Hepatic stellate cell (primary cell): ENCODE measurements around the gene C1orf122.

Experiments used
- DNase-seq: peaks from one replicate; pipeline ENCODE4 v3.0.0; 2011; ENCODE audit warnings: low spot score

Gene C1orf122

DNA sequence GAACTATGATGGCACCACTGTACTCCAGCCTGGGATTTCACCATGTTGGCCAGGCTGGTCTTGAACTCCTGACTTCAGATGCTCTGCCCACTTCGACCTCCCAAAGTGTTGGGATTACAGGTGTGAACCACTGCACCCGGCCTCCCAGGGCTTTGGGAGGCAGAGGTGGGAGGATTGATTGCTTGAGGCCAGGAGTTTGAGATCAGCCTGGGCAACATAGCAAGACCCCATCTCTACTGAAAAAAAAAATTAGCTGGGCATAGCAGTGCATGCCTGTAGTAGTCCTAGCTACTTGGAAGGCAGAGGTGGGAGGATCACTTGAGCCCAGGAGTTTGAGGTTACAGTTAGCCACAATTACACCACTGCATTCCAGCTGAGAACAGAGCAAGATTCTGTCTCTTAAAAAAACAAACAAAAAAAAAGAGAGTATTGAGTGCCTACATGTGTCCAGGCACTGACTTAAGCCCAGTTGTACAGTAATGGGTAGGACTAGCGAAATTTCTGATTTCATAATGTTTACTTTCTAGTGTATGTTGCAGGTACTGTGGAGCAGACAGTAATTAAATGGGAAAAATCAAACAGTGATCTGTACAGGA lies 9.7 kb upstream of the C1orf122 start:
- DNase-seq = peak; percentile 71

DNA sequence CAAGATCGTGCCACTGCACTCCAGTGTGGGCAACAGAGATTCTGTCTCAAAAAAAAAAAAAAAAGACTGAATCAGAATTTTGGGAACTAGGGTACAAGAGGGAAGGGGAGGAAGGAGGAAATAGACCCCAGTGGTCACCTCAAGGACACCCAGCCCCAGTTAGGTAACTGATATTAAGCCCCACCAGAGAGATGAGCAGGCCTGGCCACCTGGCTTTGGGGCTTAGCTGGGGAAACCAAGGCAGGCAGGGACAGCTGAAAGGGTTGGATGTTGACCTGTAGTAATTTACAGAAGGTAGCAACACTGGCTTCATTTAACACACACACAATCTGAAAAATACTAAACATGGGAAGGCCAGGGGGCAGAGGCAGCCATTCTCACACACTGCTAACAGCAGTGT lies 5.2 kb upstream of the C1orf122 start:
- DNase-seq = no peak

DNA sequence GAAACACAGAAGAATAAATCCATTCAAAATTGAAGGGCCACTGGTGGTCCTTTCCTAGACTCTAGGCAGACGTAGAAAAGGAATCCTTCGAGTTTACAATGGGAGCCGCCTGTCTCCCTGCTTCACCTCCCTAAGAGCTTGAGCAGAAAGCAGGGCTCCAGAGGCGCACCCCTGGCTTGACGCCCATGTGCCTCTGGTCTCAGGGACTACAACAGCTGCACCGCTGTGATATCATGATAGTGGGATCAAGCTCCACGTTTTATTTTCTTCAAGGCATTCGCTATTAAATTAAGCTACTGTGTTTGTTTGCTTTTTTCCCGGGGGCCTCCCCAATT lies 403 bp upstream of the C1orf122 start:
- DNase-seq = no peak

DNA sequence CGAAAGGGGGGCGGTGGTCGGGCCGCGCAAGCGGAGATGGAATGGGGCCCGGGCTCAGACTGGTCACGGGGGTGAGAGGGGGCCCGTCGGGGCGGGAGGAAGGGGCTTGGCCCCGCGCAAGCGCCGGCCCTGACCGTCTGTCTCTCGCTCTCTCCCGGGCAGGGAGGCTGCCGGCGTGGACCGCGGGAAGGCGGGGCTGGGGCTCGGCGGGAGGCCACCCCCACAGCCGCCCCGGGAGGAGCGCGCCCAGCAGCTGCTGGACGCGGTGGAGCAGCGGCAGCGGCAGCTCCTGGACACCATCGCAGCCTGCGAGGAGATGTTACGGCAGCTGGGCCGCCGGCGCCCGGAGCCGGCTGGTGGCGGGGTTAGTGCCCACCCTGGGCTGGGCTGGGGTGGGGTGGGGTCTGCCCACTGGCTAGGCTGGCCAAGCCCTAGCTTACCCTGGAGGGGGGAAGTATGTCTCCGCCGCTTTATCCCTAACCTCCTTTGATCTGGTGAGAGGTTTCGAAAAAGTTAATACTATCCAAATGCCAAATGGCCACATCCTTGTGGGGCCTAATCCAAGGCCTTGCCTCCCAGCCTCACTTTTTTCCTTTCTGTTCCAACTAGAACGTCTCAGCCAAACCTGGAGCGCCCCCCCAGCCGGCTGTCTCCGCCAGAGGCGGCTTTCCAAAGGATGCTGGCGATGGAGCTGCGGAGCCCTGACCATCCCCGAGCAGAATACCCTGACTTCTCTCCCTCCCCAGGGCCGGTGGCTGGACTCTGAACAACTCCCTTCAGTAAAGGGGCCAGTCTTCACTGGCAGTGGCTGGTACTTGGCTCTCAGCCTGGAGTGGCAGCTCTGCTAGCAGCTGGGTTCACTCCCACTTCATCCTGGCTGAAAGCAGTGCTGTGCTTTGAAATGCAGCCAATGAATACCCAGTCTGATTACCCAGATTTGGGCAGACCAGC lies 1.1 kb downstream of the C1orf122 start:
- peak; percentile 94 for DNase-seq

DNA sequence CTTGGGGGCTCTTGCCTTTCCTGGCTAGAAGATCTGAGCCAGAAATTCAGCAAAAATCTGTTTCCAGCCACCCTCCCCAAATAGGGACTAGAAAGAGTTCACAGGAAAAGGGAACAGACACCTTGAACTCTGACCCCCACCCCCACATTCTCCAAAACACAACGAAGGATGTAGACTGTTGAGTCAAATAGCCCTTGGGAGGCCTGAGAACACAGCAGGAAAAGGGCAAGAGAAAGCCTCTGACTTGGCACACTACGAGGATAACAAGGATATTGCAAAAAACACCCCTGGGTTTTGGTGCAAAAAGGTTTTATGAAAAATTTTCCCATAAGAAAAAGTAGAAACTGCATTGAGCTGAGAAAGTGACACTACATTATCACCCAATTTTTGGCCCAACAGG lies 2.4 kb downstream of the C1orf122 start:
- no peak for DNase-seq

DNA sequence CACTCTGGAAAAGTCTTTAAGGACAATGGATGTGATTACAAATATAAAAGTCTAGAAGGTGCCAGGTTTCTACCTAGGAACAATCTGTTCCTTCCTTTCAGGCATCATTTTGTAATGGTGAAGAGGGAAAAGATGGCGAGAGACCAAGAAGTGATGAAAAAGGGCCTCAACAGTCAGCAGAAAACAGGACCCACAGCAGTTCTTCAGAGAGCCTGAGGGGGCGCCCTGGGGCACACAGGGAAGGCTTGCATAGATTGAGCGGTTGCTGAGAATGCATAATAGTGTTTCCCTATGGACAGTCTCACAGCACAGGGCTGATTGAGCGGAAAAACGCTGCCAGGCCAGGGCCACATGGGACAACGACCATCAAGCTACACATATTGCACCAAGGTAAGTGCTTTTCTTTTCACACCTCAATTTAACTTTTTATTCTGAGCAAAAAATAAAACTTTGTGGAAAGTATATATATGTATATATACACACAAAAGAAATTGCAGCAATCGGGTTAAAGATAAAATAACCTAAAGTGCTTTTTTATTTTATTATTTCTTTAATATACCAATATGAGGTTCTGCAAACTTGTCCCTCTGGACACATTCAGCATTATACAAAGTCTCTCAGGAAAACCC lies 3.6 kb downstream of the C1orf122 start:
- peak; percentile 69 for DNase-seq

DNA sequence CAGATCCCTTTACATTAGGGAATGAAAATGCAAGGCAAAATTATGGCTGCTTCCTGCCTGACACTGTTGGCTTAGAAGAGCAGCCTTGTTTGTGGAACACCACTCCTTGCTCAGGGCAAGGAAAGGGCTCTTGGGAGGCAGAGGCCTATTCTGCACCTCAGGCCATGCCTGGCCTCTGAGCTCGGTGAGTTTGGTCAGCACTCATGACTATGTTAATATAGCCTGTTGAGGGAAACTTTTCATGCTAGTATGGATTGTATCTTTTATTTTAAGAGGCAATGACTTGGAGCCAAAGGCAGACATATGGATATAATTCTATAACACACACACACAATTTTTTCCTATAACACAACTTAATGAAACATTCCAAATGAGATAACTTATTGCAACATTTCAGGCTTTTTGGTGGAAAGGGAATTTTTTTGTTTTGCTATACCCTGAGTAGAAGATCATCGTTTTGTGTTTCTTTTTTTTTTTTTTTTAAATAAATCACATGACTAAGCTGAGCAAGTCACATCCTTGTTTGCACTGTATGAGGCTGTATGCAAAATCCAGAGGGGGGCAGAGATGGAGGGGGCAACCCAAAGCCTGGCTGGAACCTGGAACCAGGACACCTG lies 6.0 kb downstream of the C1orf122 start:
- DNase-seq = no peak

DNA sequence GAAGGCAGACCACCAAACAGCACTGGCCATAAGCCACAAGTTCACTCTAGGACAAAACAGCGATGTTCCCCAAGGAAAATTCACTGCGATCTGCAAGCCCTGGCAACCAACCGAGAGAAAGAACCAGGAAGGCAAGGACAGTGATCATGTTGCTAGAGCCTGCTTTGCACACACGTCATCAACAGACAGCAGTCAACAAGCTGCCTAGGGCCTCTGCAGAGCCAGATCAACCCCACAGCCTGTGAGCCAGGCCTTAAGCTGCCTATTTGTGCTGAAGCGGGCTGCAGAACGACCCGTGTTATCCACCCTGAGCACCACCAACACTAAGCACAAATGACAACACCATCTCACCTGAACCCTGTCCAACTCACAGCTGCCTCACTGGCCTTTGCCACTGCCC lies 6.7 kb downstream of the C1orf122 start:
- DNase-seq = no peak

DNA sequence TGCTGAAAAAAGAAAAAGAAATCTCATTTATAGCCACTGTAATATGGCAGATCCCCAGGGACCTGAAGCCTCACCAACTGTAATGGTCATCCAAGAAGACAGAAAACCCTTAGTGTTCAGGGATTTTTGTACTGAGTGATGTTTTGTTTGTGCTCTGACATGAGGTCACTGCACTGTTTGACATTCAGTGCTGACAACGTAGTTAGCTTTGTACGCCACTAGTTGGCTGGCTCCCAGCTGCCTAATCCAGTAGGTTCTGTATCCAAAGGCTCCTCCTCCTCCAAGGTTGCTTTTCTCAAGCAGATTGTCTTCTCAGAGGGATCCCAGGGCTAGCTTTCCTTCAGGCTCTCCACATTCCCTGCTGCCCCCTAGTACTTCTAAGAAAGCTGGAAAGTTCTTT lies 9.9 kb downstream of the C1orf122 start:
- no peak for DNase-seq

DNA sequence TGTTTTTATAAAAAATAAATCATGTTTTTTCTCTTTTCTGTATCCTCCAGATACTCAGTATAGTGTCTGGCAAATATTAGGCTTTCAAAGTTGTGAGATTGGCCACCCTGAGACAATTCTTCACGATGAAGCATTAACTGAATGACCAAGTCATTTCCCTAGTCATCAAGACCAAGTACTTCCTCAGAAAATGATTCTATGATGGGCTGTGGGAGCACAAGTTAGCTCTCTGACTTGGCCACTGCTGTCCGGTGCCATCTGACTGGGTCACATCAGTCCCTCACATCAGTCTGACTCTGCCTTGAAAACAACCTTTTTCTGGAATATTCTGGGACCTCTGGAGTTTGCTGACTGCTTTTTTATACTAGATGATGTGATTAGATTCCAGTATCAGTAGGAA lies 13.9 kb downstream of the C1orf122 start:
- no peak for DNase-seq

DNA sequence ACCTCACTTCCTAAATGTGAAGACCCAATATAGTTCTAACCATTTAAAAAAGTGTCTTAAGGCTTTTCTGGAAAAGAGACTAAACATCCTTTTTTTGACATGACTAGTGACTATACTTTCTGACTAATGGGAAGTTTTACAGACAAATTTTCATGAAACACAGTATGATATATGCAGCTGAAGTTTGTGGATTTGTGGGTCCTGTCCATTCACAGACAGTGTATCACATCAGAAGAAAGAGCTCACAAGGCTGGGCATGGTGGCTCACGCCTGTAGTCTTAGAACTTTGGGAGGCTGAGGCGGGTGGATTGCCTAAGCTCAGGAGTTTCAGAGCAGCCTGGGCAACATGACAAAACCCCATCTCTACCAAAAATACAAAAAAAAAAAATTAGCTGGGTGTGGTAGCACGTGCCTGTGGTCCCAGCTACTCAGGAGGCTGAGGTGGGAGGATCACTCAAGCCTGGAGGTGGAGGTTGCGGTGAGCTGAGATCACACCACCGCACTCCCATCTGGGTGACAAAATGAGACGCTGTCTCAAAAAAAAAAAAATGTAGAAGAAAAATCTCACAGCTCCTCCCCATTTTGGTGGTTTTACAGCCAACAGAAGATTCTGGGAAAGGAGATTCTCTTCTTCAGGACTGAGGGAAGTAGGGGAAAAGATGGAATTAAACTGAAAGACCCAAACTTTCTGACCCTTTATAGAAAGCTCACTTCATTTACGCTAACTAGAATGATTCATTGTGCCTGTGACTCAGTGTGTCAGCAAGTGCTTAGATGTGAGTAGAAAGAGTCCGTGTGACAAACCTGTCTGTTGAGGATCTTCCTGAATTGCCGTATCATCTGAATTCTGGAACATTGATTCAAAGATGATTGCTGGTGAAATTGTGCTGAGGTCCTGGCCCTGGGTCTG lies 15.6 kb downstream of the C1orf122 start:
- no peak for DNase-seq

DNA sequence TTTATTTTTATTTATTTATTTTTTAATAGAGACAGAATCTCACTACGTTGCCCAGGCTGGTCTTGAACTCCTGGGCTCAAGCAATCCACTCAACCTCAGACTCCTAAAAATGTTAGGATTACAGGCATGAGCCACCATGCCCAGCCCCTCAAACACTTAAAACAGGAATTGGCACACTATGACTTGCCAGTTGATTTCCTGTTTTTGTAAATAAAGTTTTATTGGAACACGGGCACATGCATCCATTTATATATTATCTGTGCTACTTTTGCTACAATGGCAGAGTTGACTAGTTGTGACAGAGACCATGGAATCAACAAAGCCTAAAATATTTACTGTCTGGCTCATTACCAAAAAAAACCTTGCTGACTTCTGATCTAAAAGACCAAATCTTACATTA lies 16.4 kb downstream of the C1orf122 start:
- DNase-seq = no peak

DNA sequence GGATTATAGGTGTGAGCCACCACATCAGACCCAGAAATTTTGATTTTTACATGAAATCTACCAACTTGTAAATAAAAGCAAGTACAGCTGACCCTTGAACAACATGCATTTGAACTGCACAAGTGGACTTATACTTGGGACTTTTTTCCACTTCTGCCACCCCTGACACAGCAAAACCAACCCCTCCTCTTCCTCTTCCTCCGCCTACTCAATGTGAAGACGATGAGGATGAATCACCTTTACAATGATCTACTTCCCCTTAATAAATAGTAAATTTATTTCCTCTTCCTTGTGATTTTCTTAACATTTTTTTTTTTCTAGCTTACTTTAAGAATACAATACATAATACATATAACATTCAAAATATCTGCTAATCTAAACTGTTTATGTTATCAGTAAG lies 17.9 kb downstream of the C1orf122 start:
- no peak for DNase-seq

DNA sequence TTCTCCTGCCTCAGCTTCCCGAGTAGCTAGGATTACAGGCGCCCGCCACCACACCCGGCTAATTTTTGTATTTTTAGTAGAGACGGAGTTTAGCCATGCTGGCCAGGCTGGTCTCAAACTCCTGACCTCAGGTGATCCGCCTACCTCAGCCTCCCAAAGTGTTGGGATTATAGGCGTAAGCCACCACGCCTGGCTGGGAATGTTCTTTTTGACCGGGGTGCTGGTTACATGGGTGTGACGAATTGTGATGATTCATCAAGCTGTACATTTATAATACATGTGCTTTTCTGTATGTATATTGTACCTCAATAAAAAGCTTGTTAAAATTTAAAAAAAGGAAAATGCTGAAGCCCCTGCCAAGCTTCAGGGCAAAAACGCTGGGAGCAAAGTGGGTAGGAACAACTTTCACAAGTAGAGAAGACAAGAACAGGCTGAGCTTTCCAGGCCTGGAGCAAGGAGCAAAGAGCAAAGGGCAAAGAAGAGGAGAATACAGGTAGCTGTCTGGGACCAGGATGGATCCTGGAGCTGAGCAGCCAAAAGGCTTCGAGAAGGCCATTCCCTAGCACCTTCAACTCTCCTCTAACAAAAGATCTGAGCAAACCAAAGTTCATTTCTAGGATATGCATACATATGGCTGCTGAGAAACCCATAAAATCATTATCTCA lies 21.0 kb downstream of the C1orf122 start:
- no peak for DNase-seq

DNA sequence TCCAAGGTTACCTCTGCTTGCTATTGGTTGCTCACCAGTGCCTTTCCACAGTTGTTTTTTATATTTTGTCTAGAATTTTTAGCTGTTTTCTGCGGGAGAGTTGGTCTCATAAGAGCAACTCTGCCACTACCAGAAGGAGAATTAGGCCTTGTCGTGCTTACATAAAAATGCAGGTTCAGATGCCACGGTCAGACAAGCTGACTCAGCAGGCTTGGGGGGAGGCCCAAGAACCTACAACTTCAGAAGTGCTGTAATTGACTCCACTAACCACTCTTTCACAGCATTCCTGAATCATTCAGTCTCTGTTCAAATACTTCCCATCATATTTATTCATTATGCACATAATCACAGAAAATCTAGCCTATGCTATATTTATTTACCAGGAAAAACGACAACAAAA lies 23.5 kb downstream of the C1orf122 start:
- no peak for DNase-seq

DNA sequence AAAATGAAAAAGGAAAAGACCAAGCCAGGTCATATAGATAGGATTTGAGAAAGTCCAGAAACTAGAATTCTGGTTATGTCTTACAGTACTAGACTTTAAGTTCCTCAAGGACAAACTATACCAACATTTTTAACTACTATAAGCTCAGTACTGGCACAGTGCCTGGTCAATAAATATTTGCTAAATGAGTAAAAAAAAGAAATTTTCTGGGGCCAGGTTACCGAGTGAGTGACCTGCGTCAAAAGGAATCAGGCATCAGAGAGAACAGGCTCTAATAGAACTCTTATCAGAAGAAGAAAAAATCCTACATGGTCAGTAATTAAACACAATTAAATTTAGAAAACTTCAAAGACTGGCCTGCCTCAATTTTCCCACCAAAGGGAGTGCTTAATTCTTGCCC lies 24.2 kb downstream of the C1orf122 start:
- no peak for DNase-seq

DNA sequence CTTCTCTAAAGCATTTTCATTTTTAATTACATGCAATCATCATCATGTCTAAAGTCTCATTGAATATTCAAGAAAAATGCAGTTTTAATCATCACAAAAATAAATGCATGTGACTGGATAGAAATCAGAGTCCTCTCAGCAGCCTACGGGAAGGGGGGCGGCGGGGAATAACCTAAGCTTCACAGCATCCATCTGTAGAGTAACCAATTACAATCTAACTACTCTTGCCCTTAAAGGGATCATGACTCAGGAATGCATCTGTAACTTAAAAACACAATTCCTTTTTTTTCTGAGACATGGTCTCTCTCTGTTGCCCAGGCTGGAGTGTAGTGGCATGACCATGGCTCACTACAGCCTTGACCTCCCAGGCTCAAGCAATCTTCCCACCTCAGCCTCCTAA lies 29.2 kb downstream of the C1orf122 start:
- DNase-seq = no peak

DNA sequence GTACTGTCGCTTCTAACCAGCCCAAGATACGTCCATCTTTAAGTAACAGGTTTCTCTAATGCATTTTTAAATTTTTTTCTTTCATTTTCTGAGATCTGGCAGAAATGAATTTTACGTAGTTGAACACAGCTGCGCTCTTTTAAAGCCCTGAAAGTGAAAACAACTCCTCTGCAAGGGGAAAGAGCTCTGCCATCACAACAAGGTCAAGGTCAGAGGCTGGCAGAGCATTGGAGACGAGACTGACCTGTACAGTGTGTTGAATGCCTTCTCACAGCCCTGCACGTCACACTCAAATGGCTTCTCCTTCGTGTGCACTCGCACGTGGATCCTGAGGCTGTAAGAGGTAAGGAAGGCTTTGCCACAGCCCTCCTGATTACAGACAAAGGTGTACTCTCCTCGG lies 32.1 kb downstream of the C1orf122 start:
- DNase-seq = no peak

DNA sequence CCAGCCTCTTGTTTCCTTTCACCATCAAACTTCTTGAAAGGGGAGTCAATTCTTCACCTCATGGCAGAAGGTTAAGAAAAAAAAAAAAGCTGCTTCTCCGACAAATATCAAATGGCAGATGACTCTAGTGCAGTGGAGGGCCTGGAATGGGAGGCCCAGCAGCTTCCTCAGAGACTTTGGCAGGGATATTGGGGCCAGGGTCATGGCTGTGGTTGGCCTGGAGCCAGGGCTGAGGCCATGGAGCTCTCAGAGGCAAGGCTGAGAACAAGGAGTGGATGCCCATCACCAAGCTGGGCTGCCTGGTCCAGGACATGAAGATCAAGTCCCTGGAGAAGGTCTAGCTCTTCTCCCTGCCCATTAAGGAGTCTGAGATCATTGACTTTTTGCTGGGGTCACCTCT lies 33.1 kb downstream of the C1orf122 start:
- no peak for DNase-seq

DNA sequence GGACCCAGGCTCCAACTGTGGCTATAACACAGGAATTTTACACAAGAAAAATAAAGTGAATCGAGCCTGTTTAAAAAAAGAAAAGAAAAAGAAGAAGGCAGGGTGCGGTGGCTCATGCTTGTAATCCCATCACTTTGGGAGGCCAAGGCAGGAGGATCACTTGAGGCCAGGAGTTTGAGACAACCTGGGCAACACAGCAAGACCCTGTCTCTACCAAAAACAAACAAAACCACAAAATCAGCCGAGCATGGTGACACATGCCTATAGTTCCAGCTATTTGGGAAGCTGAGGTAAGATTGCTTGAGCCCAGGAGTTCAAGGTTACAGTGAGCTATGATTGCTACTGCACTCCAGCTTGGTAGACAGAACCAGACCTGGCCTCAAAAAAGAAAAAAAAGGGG lies 34.1 kb downstream of the C1orf122 start:
- DNase-seq = no peak

DNA sequence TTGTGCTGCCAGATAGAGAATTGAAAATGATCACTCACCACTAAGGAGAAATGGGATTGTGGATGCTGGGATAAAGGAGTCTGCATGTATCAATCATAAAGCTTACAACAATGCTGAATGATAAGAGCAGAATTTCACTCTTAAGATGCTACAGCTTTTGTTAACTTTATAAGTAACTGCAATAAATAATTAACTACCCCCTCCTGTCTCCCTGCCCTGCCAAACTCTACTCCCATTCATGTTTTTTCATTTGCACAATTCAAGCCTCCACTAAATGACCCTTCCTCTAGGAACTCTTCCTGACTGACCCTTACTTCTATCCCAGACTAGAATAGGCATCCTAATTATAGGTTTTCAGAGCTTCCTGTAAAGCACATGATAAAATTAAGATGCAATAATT lies 36.9 kb downstream of the C1orf122 start:
- no peak for DNase-seq
